B cell (primary cell): ENCODE data around the gene GABRR3. TPM values are rescaled to one million over a fixed set of nuclear protein-coding genes. Genes with fewer than 3 reads are reported as not detected.

Experiments
- ATAC-seq: fragments of 200-7000 bp; cut with Tn5 transposase; one replicate; pipeline ENCODE4 v1.10.0; 2021; ENCODE audit warnings: low read depth, mild to moderate bottlenecking, moderate number of reproducible peaks, moderate library complexity
- CTCF ChIA-PET: fragments of 350-600 bp; sonication (Branson Sonifier 250); formaldehyde crosslinking; loops from one replicate; lab custom pipeline; 2021; ENCODE audit warnings: antibody characterized with exemption, inconsistent platforms; lab: Charles Lee
- POLR2A ChIA-PET: fragments of 350-600 bp; sonication (Branson Sonifier 250); formaldehyde crosslinking; loops from one replicate; lab custom pipeline; 2021; ENCODE audit warnings: antibody characterized with exemption; lab: Charles Lee
- DNase-seq: peaks from one replicate; pipeline ENCODE4 v3.0.0; 2013
- H2AFZ ChIP-seq: 2 replicates; pipeline ENCODE4 v1.6.1; 2012; ENCODE audit warnings: mild to moderate bottlenecking, low read depth, low read length; ENCODE audit not compliant: insufficient read depth, poor library complexity, severe bottlenecking
- H3K27ac ChIP-seq, 2 donors: 1 replicate in 1 of 2; 2 replicates in 1 of 2; pipeline ENCODE4 v1.5.1; 2012 to 2013; ENCODE audit warnings: low read length in 2 of 2, mild to moderate bottlenecking in 2 of 2, moderate library complexity in 1 of 2
- H3K27me3 ChIP-seq, 4 experiments: fragments of 200-600 bp in 1 of 4; sonication (generic) in 1 of 4; replicated peaks in 1 of 4; 1 replicate in 2 of 4; 2 replicates in 2 of 4; pipeline versions ENCODE4 v1.6.1 to v1.7.0; 2013 to 2016; ENCODE audit warnings: low read length in 3 of 4, mild to moderate bottlenecking in 2 of 4, mixed read lengths in 1 of 4, moderate library complexity in 1 of 4; ENCODE audit not compliant: insufficient read depth in 4 of 4, control insufficient read depth in 3 of 4; ENCODE audit errors: control extremely low read depth in 1 of 4
- H3K36me3 ChIP-seq, 2 experiments: replicated peaks in 1 of 2; 1 replicate in 1 of 2; 2 replicates in 1 of 2; pipeline versions ENCODE4 v1.6.1 to v1.7.1; 2013; ENCODE audit warnings: low read length in 1 of 2; ENCODE audit not compliant: insufficient read depth in 2 of 2, control insufficient read depth in 1 of 2; ENCODE audit errors: control extremely low read depth in 1 of 2, extremely low read depth in 1 of 2
- H3K4me1 ChIP-seq, 2 donors: fragments of 200-600 bp in 1 of 2; sonication (generic) in 1 of 2; 1 replicate in 1 of 2; 2 replicates in 1 of 2; pipeline versions ENCODE4 v1.5.1 to v1.6.1; 2013 to 2017; ENCODE audit warnings: low read length in 2 of 2; ENCODE audit not compliant: control insufficient read depth in 2 of 2, insufficient read depth in 2 of 2
- H3K4me2 ChIP-seq: replicated peaks from 2 replicates; pipeline ENCODE3; 2012; ENCODE audit warnings: mild to moderate bottlenecking, low read depth, low read length; ENCODE audit not compliant: poor library complexity, severe bottlenecking
- H3K4me3 ChIP-seq, 5 experiments: fragments of 200-600 bp in 1 of 5; sonication (generic) in 1 of 5; 1 replicate in 3 of 5; 2 replicates in 2 of 5; pipeline versions ENCODE4 v1.5.1 to v1.7.0; 2011 to 2016; ENCODE audit warnings: low read length in 4 of 5, mild to moderate bottlenecking in 4 of 5, low read depth in 2 of 5, control low read depth in 1 of 5, moderate library complexity in 1 of 5; ENCODE audit not compliant: insufficient read depth in 1 of 5; ENCODE audit errors: control extremely low read depth in 1 of 5, extremely low read depth in 1 of 5
- H3K79me2 ChIP-seq: fragments of 200-600 bp; sonication (generic); one replicate; pipeline ENCODE4 v1.6.0; 2016; ENCODE audit warnings: low read length; ENCODE audit not compliant: control insufficient read depth, insufficient read depth
- H3K9ac ChIP-seq: fragments of 200-600 bp; sonication (generic); 2 replicates; pipeline ENCODE4 v1.6.1; 2017; ENCODE audit warnings: mild to moderate bottlenecking, low read length, moderate library complexity
- H3K9me3 ChIP-seq, 3 donors: one replicate each; pipeline versions ENCODE4 v1.6.1 to v1.7.1; 2013; ENCODE audit warnings: low read length in 2 of 3; ENCODE audit not compliant: control insufficient read depth in 2 of 3, insufficient read depth in 1 of 3; ENCODE audit errors: control extremely low read depth in 1 of 3
- H4K20me1 ChIP-seq: 2 replicates; pipeline ENCODE4 v1.6.0; 2012; ENCODE audit warnings: mild to moderate bottlenecking, low read length; ENCODE audit not compliant: insufficient read depth, control insufficient read depth, poor library complexity, severe bottlenecking
- H3K27ac Mint-ChIP-seq: one replicate; pipeline ENCODE4 v1.8.0; 2021; ENCODE audit warnings: mixed read lengths
- H3K27me3 Mint-ChIP-seq: one replicate; pipeline ENCODE4 v1.8.0; 2021; ENCODE audit warnings: mixed read lengths
- H3K4me1 Mint-ChIP-seq: one replicate; pipeline ENCODE4 v1.8.0; 2021; ENCODE audit warnings: mixed read lengths
- H3K4me3 Mint-ChIP-seq: one replicate; pipeline ENCODE4 v1.8.0; 2021; ENCODE audit warnings: mixed read lengths
- H3K9me3 Mint-ChIP-seq: one replicate; pipeline ENCODE4 v1.8.0; 2022; ENCODE audit warnings: mixed read lengths; ENCODE audit not compliant: insufficient read depth
- CTCF ChIP-seq: fragments of 200-600 bp; IDR thresholded peaks from one replicate; pipeline ENCODE4 v1.8.0; 2022; ENCODE audit warnings: antibody characterized with exemption, mild to moderate bottlenecking
- EZH2 ChIP-seq: IDR thresholded peaks from 2 replicates; pipeline ENCODE4 v1.6.1; 2012; ENCODE audit warnings: borderline replicate concordance, low read depth, mild to moderate bottlenecking, moderate library complexity, low read length; ENCODE audit not compliant: insufficient read depth, poor library complexity, severe bottlenecking
- WGBS: methylation state at CpG from one replicate; pipeline ENCODE4 v1.1.5; 2013; ENCODE audit warnings: missing lambda C conversion rate; ENCODE audit not compliant: insufficient coverage; 5-methylcytosine and 5-hydroxymethylcytosine counted together
- intact Hi-C: fragments of 100-400 bp; cut with micrococcal nuclease; formaldehyde crosslinking; loops from one replicate; pipeline ENCODE4 v1.10.0; 2022
- polyA plus RNA-seq: library from polyadenylated mRNA; depleted of rRNA; stranded (reverse); fragments of >200 nt; gene quantifications from 2 replicates; pipeline ENCODE4 v1.2.3, GENCODE V29; 2012
- total RNA-seq, 2 donors: library from RNA; stranded (reverse); fragments of 120-200 nt in 1 of 2; gene quantifications; 1 replicate in 1 of 2; 2 replicates in 1 of 2; pipeline versions ENCODE4 v1.2.3 to v1.2.4, GENCODE V29; 2013 to 2022

GABRR3 gene
- total and polyA plus RNA-seq, 2 donors (not counting 1 experiment from before 2014, with no cell fraction given), result not detected

GRCh38 chr3:97974996-97975395 is 60.1 kb downstream of the GABRR3 start:
- POLR2A ChIA-PET, result no interaction called here
- no peak overlapping the region for H3K27ac ChIP-seq
- intact Hi-C loops, result loop anchor here (10.0 kb wide), 1 partner anchor 620 kb away; the partner anchor contains the start of gene CPOX
- no peaks in the 10 kb centered on the region for H3K27me3 ChIP-seq
- peak overlapping the region; percentile 19 for H3K4me3 Mint-ChIP-seq
- ATAC-seq (no peak), DNase-seq (no peak)
- H3K4me2 ChIP-seq, result no peak overlapping the region
- no peak overlapping the region for H3K4me3 ChIP-seq
- no peaks in the 10 kb centered on the region for H3K36me3 ChIP-seq
- peaks cover 15 to 16% of the 10 kb centered on the region in 2 donors for H3K4me1 ChIP-seq
- H3K9ac ChIP-seq, result no peak overlapping the region
- H3K27ac Mint-ChIP-seq, result no peak overlapping the region
- no peaks in the 10 kb centered on the region for H3K9me3 ChIP-seq
- no peaks in the 10 kb centered on the region for H3K9me3 Mint-ChIP-seq
- 21% methylated on average over 3 of the region's 3 CpGs for WGBS
- peaks cover 7% of the 10 kb centered on the region for H3K79me2 ChIP-seq
- peaks cover 27% of the 10 kb centered on the region for H3K4me1 Mint-ChIP-seq
- no peaks in the 10 kb centered on the region for H3K27me3 Mint-ChIP-seq
- no peaks in the 10 kb centered on the region for H4K20me1 ChIP-seq
- no peak for TF ChIP-seq EZH2
- no peak for TF ChIP-seq CTCF
- CTCF ChIA-PET, result no interaction called here
- peak overlapping the region; percentile 38 for H2AFZ ChIP-seq

- Mint-ChIP-seq H3K27me3 (no peaks in the 10 kb centered on the region), H3K9me3 (no peaks in the 10 kb centered on the region), H3K4me1 (peaks cover 35% of the 10 kb centered on the region), H3K4me3 (peak overlapping the region; percentile 75), H3K27ac (peak overlapping the region; percentile 37)
- H3K27ac ChIP-seq, result no peak overlapping the region
- H3K9me3 ChIP-seq, result no peaks in the 10 kb centered on the region
- peak overlapping the region; percentile 71 for H3K4me2 ChIP-seq
- intact Hi-C loops, result loop anchor here (1.0 to 10.0 kb wide), 3 partner anchors 66 to 622 kb away; partner anchors contain the start of genes CLDND1 and CPOX
- DNase-seq (peak; percentile 11), ATAC-seq (no peak)
- WGBS, result 100% methylated on average over 5 of the region's 9 CpGs
- CTCF ChIA-PET, result no interaction called here
- H4K20me1 ChIP-seq, result no peaks in the 10 kb centered on the region
- peak overlapping the region in 4 of 5 experiments; percentile 52 to 73 (median 65) for H3K4me3 ChIP-seq
- TF ChIP-seq EZH2 (no peak), CTCF (no peak)
- POLR2A ChIA-PET, result no interaction called here
- H2AFZ ChIP-seq, result peak overlapping the region; percentile 77
- peak overlapping the region; percentile 66 for H3K9ac ChIP-seq
- H3K36me3 ChIP-seq, result no peaks in the 10 kb centered on the region
- H3K27me3 ChIP-seq, result no peaks in the 10 kb centered on the region
- peaks cover 15 to 16% of the 10 kb centered on the region in 2 donors for H3K4me1 ChIP-seq
- H3K79me2 ChIP-seq, result peaks cover 13% of the 10 kb centered on the region
Observed at GRCh38 chr3:97972976-97973375, 62.1 kb downstream of the GABRR3 start.
